Embryonic facial prominence (tissue), 1 donor: ENCODE results near the gene JMJD6.

ENCODE experiments used
- DNase-seq: peaks from one replicate; pipeline ENCODE4 v3.0.0-alpha.2; 2016; ENCODE audit errors: extremely low spot score

Gene JMJD6

DNA sequence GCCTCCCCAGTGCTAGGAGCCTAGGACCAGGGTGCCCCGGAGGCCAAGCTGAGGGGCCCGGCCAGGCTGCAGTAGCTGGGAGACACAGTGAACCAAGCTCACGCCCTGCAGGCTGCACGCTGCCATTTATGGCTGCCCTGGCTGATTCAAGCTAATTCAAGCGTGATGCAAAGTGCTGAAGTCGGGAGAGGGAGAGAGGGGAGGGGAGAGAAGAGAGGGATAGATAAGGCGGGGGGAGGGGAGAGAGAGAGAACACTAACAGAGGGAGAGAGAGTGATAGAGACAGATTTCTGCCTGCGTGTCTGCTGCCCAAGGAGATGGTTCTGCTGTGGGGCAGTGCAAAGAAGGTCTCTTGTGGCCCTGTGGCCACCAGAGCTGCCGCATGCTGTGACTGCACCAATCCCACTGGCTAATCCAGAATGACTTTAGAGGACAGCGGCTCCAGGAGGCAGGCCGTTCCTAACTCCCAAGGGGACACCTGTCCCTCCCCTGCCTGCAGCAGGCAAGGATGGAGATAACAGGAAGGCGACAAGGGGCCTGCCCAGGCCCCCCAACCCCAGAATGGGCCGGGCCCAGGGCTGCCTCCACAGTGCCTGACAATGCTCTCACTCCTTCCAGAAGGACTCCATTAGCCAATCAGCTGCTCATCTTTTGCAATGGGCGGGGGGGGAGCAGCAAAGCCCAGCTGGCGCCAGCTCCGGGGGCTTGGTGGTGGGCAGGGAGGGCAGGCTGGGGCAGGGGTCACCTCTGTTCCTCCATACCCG, 28.5 kb downstream of the JMJD6 start:
- DNase-seq, result no peak

DNA sequence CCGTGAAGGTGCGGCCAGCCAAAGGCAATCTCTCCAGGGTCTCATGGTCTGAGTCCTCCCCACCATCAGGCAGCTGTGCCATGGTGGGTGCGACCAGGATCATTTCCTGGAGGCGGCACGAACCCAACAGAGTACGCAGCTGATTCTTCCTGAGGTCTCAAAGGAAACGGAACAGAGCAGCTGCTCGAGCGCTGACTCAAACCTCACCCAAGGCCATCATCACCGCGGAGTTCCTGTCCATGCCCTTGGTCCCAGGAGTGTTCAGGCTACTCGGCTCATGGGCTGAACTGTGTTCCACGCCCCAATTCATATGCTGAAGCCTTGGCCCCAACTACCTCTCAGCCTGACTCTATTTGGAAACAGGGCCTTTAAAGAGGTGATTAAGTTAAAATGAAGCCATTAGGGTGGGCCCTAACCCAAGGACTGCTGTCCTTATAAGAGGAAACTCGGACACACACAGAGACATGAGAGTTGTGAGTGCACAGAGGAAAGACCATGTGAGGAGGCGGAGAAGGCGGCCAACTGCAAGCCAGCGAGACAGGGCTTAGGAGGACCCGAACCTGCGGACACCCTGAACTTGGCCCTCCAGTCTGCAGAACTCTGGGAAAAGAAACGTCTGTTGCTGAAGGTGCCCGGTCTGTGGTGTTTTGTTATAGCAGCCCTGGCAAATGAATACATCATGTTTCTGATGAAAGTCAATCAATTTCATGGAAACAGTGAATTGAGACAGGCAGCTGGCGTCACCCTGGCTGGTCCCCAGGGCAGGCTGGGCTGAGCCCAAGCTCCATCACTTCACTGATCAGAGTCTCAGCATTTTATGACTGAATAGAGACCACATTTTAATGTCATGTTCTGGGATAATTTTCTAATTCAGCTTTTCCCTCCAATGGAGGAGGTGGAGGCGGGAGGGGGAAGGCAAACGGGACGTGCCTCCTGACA, 29.4 kb downstream of the JMJD6 start:
- no peak for DNase-seq

DNA sequence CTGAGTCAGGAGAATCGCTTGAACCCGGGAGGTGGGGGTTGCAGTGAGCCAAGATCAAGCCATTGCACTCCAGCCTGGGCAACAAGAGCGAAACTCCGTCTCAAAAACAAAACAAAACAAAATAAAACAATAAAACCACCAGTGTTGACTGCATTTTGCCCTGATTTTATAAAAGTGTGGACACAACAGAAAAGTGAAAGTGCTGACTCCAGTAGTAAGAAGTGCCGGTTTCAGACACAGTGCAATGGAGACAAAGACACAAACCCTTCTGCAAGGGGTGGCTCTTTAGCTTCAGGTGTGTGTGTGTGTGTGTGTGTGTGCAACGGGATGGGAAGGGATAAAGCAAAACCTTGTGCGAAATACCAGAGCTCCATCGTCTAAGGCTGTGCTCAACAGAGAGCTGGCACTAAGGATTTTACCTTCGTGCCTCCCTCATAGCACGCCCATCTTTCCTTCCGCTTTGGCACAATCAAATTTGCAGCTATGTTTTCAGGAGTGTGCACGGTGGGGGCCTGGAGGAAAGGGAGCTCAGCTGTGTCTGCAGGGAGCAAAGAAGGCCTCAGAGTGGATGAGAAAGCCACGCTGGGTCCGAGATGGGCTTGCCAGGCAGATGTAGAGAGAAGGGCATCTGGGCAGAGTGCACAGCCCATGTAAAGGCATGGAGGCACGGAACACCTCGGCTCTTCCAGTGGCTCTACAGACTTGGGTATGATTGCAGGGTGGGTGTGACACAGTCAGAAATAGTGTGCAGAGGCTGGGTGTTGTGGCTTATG, 31.2 kb downstream of the JMJD6 start:
- no peak for DNase-seq

DNA sequence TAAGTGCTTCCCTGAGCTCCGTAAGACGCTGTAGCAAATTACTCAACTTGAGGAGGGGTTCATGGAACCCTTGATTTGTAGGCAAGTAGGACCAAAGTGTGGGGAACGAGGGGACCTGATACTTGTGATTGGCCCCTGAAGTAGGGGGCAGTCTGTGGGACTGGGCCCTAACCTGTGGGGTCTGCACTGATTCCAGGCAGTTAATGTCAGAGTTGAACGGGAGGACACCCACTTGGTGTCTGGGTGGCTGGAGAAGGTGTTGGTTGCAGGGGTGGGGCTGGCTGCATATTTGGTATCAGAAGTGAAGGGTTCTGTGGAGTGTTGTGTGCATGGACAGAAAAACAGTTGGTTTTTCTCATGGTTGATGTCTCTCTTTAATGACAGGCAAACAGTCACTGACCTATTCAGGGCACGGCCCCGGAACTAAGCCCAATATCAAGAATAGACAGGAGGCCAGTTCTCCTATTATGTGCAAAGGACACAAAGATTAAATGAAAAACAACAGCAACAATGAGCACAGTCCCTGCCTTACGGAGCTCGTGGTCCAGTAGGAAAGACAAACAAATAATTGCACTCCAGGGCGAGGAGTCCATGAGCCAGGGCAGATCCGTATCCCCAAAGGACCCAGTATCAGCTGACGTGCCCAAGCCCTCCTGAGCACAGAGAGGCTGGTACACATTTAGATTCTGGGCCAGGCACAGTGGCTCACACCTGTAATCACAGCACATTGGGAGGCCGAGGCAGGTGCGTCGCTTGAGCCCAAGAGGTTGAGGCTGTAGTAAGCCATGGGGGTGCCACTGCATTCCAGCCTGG, 34.8 kb downstream of the JMJD6 start:
- DNase-seq, result no peak

DNA sequence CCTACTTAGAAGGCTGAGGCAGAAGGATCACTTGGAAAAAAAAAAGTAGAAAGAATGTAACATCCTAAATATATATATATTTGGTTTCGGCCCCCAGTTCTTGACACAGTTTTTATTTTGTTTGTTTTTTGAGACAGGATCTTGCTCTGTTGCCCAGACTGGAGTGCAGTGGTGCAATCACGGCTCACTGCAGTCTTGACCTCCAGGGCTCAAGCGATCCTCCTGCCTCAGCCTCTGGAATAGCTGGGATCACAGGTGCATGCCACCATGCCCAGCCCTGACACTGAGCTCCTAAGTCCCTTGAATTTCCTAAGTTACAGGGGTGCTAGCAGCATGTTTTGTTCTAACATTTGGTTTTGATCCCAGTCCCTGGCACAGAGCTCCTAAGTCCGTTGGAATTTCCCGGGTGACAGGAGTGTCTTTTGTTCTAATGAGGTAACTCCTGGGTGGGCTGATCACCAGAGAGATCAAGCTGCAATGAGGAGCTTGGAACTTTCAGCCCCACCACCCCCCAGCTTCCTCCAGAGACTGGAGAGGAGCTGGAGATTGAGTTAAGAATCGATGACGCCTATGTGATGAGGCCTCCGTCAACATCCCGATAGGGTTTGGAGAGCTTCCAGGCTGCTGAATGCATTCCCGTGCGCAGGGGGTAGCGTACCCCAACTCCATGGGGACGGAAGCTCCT, 35.7 kb downstream of the JMJD6 start:
- no peak for DNase-seq

DNA sequence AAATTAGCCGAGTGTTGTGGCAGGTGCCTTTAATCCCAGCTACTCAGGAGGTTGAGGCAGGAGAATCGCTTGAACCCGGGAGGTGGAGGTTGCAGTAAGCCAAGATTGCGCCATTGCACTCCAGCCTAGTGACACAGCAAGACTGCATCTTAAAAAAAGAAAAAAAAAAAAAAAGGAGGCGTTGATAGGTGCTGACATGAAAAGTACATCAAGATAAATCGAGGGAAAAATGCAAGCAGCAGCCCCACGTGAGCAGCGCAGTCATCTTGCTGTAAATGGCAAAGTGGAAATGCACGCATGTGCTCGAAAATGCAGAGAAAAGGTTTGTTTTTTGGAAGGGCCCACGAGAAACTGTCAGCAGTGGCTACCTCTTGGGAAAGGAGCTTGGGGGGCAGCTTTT, 36.5 kb downstream of the JMJD6 start:
- DNase-seq, result no peak

DNA sequence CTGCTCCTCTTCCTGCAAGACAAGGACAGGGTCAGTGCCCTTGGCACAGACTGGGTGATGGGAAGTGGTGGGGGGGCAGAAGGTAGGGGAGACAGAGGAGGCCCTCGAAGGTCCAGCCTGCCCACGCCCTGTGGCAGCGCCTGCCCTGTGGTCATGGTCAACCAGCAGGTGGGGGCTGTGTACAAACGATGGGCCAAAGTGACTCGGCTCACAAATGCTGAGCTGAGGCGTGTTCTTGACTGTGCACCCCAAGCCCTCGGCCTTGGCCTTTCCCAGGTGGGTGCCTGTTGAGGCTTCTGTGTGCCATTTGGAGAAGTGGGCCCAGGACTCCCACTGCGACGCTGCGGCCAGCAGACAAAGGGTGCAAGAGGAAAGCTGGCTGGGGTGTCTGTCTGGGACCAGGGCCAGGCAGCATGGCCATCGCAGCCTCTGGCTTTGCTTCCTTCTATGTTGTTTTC, 38.2 kb downstream of the JMJD6 start:
- DNase-seq, result no peak

DNA sequence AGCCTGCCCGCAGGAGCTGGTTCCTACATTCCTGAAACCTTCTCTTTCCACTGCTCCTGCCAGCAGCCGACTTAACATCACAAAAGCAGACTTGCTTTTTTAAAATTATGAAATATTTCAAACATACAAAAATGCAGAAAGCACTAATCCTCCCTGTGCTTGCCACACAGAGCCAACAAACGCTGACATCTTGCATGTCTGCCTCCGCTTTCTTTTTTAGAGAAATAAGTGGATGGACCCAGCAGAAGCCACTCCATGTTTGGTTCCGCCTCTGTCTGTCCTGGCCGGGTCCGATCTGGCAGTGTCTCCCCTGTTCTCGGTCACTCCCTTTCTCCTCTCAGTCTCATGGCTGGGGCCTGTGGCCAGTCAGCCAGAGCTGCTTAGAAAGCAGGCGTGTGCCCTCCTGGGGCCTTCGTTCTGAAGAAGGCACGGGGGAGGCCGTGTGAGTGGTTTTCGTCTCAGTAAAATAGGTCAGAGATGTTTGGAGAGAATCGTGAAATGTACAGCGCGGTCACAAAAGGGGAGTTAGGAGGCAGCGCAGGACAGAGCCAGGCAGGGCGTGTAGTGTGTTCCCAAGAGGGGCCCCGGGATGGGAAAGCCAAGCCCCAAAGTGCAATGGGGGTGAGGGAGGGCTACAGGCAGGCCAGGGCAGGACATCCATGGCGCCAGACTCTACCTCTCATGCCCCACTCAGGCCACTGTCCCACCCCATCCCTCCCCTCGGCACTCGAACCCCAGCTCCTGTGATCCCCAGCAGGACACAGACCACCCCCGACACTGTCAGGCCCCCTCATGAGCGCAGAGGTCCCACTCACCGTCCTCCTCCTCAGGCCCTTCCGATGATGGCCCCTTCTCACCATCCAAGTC, 38.9 kb downstream of the JMJD6 start:
- no peak for DNase-seq

DNA sequence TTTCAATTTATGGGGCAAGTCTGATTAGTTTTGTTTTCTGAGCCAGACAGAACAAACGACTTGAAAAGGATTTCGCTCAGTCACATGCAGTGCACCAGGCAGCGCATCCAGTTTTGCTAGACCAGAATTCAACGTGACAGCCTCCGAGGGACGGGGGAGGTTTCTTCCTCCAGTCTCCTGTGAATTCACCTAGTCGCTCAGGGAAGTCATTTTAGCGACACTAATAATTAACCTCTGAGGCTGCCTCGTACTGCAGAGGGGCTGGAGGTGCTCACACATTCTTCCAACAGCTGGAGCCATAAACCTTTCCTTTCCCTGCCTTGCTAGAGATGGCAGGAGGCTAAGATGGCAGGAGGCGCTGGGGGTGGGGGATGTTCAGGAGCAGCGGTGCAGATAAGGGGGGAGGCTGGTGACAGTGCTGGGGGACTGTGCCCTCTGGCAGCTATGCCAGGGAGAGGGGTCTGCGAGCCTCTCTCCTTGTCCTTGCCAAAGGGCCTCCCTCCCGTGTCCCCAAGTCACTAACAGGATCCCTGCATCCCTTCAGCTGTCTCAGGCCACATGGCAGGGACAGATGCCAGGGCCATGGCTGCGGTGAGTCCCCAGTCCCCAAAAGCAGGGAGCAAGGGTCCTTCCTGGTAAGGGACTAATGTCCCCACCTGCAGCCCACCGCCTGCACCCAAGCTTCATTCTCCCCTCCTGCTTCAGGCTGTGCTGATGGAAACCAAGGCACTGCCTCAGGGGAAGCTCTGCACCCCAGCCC, 39.7 kb downstream of the JMJD6 start:
- no peak for DNase-seq

DNA sequence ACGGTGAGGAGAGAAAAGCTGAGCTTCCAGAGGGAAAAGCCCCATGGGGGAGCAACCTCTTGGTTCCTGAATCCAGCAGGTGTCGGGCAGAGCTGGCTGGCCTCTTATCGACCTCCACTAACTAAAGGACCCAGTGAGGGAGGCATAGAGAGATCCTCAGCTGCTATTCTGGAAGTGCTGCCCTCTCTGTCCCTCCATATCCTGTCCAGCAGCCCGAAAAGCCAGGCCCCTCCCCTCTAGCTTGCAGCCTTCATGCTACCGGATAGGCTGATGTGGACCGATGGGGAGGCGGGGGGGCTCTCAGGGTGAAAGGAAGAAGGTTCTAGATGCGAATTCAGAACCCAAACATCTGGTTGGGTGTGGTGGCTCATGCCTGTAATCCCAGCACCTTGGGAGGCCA, 40.6 kb downstream of the JMJD6 start:
- DNase-seq, result no peak

DNA sequence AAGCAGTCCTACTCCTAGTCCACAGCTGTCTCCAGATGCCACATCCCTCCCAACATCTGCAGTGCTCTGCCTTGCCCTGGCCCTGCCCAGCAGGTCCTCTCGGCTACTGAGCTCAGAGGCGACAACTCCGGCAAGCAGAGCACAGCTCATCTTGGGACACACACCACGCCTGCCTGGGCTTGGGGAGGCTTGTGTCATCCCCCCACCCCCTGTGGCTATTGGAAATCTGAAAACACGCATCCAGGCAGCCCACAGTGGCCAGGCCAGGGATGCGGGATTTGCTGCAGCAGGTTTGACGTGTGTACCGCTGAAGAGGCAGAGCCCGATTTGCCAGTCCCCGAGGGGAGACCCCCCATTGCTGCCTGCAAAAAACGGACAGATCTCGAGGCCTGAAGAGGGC, 41.0 kb downstream of the JMJD6 start:
- DNase-seq, result no peak

DNA sequence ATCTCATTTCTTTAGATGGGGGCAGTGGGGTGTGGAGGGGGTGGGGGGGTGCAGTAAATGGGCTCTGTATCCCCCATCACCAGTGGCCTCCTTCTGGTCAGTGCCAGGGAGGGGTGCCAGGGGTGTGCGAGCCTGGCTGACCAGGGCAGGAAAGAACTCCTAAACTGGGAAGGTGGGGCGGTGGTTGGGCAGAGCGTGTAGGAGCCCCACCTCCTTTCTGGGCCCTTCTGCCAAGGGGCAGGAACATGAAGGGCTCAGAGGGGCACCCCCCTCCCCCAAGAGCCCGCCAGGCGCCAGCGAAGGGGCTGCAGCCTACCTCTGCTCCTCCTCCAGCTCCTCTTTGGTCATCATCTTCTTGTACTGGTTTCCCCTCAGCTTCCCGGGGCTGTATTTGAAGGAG, 41.6 kb downstream of the JMJD6 start:
- no peak for DNase-seq

DNA sequence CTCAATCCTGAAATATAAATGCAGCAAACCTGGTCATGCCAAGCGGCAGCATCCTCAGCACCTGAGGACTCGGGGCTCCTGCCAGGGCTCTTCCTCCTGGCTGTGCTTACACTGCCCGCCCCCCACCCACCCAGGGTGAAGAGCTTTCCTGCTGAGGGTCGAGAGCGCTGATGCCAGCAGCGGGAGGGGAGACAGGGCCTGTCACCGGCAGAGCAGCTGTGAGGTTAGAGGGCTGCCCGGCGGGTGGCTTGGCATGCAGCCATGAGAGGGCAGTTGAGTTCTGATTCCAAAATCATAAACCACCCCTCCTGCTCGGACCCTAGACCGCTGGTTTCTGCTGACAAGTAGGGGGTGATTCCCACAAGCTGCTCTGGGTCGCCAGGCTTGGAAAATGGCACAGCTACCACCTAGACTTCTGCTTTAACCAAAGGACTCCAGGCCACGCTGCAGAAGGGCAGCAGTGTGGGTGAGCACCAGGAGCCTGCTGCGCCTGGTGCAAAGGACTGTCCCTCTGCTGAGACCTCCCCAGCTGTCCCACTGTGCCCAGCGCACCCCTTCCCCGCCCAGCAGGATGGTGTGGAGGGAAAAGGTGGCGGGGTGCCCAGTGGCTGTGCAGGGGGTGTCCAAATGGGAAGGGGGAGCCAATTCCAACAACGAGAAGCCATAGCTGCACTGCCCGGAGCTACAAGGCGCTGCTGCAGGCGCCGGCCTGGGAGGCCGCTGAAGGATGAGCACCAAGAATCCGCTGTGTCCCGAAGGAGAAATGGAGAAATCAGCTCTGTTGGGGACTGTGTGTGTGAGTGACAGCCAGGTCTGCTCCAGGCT, 42.3 kb downstream of the JMJD6 start:
- DNase-seq, result no peak

DNA sequence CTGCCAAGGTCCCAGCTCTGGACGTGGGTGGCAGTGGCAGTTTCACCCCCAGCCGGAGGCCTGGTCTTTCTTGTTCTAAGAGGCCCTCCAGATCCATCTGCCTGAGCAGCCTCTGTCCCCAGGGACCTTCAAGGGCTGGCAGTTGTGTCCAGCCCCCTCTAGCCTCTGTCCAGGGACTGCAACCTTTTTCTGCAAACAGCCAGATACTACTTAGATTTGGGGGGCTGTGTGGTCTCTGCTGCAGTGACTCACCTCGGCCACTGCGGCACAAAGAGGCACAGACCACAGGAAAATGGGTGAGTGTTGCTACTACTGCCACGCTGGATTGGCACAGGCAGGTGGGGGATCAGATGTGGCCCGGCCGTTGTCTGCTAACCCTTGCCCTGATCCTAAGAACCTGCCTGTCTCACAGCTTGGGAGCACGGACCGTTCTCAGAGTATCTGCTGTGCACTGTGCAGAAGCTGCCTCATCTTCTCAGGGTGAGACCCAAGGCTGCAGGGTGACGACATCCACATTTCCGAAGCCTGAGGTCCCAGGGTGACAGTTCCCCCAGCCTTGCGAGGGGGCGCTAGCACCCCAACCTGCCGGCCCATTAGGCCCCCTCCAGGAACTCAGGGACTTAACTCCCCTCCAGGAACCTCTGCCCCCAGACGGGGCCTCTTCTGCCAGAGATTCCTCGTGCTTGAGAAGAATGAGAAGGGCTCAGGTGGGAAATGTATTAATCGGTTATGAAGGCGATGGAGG, 43.2 kb downstream of the JMJD6 start:
- DNase-seq, result no peak

DNA sequence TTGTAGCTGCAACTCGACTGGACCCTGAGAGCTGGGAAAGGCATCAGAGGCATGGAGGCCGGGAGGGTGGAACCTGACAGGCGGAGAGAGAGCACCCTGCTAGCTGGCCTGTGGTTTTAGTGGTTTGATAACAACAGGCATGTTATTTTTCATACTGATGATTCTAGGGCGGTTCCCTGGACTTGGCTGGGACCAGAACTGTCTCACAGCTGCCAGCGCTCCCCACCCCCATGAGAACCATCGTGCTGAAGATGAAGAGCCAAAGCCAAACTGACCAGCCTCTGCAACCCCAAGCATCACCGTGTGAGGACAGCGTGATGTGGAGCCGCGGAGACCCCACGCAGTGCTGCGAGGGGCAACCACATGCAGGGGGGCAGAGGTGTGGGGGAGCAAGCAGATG, 44.1 kb downstream of the JMJD6 start:
- DNase-seq, result no peak

DNA sequence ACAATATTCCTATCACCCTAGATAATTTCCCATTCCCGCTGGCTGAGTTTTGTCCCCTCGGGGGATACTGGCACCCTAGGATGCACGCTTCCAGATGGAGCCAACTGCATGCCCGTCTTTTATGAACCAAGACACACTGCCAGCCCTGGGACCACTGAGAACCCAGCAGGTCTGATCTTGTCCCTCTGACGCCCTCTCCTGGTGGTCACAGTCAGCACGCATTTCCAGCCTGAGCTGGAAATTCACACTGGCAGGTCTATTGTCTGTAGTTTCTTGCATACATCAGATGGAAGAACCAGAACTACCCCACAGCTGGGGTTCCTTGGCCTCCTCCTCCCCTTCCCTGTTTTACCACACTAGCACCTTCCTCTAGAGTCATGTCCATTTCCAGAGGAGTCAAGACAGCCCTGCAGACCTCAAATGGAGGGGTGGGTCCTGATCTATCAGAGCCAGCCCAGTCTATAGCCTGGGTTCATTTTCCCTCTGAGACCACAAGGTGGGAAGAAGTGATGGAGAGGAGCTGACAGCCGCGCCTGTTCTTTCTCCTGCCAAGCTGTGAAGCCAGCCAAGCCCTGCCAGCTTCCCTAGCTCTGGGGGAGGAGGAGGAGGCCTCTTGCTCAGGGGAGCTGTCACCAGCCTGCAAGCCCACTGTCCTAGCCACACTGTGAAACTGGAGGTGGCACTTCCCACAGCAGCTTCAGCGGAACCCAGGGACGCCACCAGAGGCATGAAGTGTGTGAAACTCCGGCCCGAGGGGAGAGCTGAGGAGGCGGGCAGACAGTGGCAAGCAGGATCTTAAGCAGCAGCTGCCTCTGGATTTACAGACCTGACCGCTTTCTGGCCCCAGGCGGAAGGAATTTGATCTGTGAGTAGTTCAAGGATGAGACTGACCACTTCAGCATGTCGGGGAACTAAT, 44.9 kb downstream of the JMJD6 start:
- no peak for DNase-seq
